Ecto neural progenitor cell (in vitro differentiated cells): ENCODE data around the gene MAD2L1BP.
"Not testable (repeated sequence)": the region's sequence is repeated elsewhere in the genome, so short reads cannot be mapped to it uniquely, and the experiment has no call there.

Experiments used
- DNase-seq: peaks from one replicate; pipeline ENCODE4 v3.0.0-alpha.2; 2018; ENCODE audit warnings: low spot score

MAD2L1BP gene

GRCh38 chr6:43627008-43627825 lies 8.4 kb upstream of the MAD2L1BP start:
- no peak for DNase-seq

DNA sequence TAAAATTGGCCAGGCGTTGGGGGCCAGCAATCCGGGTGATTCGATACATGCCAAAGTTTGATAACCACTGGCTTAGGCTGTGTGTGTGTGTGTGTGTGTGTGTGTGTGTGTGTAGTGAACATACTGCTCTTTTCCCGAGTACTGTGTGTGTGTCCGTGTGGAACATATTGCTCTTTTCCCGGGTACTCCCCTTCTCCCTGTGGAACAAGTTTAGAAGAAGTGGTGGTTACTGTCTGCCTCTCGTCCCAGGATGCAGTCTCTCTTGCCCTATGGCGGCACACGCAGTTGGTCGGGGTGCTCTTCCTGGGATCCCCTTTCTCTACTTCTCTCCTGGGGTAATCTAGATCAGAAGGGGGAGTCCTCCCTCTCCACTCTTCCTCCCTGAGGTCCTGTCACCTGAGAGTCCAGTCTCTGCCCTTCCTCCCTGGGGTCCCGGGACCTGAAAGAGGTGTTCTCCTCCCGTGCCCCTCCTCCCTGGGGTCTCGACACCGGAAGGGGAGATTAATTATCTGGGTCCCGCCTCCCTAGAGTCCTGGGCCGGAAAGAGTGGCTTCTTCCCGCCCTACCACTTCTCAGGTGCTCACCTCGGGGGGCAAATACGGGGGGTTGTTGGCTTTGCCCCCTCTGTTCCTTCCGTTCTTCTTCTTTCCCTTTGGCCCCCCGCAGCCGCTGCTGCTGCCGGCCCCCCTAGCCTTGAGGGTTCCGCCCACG lies 7.1 kb upstream of the MAD2L1BP start:
- peak; percentile 75 for DNase-seq

DNA sequence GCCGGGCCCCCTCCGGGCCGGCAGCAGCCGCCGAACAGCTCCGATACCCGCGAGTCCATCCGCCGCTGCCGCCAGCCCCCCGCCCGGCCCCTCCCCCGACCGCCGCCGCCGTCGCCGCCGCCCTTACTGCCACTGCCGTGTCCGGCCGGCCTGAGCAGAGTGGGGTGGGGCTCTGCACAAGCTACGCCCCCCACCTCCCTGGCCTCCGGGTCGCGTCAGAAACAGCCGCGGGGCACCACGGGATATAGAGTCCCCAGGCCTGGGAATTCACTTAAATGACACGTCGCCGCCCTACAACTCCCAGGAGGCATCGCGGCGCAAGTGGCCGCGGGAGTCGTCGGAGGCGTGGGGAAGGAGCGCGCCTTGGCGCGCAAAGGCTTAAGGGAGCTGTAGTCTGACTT lies 6.5 kb upstream of the MAD2L1BP start, which contains the start of gene GTPBP2:
Gene GTPBP2 (minus strand): TSS at position 161 of the 401 bp plus-strand sequence. CDS start 102 bp downstream, at position 59.
- peak; percentile 99 for DNase-seq

DNA sequence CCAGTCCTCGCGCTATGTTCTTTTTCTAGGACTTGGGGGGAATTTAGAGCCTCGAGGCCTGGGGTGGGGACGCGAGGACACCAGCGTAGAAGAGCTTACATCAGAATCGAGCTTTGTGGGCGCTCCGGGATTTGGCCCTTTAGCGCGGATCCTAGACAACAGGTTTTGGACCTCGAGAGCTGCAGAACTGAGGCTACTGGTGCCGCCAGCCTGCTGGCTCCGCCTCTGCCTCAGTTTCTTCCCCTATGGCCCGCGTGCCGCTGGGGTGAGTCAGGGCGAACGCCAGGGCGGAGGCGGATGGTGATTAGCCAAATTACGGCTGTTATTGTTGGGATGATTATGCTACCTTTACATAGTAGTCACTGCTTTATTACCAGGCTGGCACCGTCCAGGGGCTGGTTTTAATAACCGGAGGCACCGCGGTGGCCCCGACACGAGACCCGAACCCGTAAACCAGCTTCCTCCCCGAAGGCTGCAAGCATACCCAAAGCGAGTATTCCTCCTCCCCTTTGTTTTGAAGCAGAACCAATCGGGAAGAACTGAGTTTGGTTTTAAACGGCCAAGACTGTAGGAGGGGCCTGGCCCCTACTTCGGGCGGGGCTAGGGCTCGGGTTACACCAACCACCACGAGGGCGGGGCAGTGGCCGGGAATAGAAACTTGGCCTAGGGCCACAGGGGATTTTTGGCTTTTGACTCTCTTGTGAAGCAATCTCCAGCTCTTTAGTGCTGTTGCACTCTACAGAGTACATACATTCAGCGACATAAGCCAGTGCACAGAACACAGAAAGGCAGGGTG lies 5.9 kb upstream of the MAD2L1BP start:
- DNase-seq = peak; percentile 92

GRCh38 chr6:43630980-43631619 lies 4.5 kb upstream of the MAD2L1BP start:
- DNase-seq = no peak

- DNase-seq = not testable (repeated sequence)
Observed at GRCh38 chr6:43633002-43633401, 2.6 kb upstream of the MAD2L1BP start.

- DNase-seq = no peak
Observed at GRCh38 chr6:43634702-43635303, 837 bp upstream of the MAD2L1BP start.

DNA sequence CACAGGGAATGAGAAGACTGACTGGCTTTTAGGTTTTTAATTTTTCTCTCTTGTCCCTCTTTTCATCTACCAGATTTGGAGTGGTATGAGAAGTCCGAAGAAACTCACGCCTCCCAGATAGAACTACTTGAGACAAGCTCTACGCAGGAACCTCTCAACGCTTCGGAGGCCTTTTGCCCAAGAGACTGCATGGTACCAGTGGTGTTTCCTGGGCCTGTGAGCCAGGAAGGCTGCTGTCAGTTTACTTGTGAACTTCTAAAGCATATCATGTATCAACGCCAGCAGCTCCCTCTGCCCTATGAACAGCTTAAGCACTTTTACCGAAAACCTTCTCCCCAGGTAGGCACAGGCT lies 644 bp downstream of the MAD2L1BP start:
- DNase-seq = no peak

- no peak for DNase-seq
Observed at GRCh38 chr6:43639984-43640800, 4.6 kb downstream of the MAD2L1BP start.

GRCh38 chr6:43644940-43645612 lies 9.4 kb downstream of the MAD2L1BP start, which contains the start of gene RSPH9:
Gene RSPH9 (plus strand): TSS chr6:43645036. CDS start chr6:43645099, 63 bp downstream.
- peak; percentile 93 for DNase-seq

DNA sequence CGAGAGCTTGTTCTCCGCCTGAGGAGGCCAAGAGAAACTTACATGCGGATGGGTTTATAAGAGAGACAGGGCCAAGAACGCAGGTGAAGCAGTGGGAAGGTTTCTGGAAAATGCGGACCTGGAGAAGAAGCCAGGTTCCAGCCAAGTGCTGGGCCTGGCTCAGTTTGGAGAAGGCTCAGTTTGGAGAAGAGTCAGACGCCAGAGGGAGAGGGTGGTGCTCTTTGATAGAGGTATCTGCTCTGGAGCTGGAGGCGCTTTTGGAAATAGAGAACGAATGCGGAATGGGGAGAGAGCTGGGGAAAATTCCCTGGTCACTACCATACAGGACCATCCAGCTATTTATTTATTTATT lies 9.9 kb downstream of the MAD2L1BP start:
- no peak for DNase-seq

DNA sequence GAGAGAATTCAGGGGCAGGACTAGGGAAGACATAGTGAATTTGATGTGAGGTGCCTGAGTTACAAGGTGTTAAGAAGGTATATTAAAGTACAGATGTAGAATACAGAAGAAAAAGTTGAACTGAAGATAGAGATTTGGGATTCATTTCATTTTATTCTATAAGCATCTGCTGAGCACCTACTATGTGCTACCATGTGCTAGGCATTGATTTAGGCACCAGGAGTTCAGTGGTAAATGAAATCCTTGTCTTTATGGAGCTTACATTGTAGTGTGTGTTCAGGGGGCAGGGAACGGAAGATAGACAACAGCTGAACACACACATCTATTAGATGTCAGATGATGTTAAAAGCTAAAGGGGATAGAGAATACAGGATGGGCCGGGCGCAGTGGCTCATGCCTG lies 12.0 kb downstream of the MAD2L1BP start:
- DNase-seq = no peak

GRCh38 chr6:43648248-43648647 lies 12.6 kb downstream of the MAD2L1BP start:
- no peak for DNase-seq

DNA sequence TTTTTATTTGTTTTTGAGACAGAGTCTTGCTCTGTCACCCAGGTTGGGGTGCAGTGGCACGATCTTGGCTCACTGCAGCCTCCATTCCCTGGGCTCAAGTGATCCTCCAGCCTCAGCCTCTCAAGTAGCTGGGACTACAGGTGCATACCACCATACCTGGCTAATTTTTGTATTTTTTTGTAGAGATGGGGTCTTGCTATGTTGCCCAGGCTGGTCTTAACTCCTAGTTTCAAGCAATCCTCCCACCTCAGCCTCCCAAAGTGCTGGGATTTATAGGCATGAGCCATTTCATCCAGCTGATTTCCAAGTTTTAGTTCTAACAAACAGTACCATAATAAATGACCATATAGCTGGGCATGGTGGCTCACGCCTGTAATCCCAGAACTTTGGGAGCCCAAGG lies 17.2 kb downstream of the MAD2L1BP start:
- DNase-seq = not testable (repeated sequence)

GRCh38 chr6:43657221-43657802 lies 21.7 kb downstream of the MAD2L1BP start:
- no peak for DNase-seq

GRCh38 chr6:43658161-43658560 lies 22.5 kb downstream of the MAD2L1BP start:
- no peak for DNase-seq

- DNase-seq = not testable (repeated sequence)
Observed at GRCh38 chr6:43662948-43663347, 27.3 kb downstream of the MAD2L1BP start.

DNA sequence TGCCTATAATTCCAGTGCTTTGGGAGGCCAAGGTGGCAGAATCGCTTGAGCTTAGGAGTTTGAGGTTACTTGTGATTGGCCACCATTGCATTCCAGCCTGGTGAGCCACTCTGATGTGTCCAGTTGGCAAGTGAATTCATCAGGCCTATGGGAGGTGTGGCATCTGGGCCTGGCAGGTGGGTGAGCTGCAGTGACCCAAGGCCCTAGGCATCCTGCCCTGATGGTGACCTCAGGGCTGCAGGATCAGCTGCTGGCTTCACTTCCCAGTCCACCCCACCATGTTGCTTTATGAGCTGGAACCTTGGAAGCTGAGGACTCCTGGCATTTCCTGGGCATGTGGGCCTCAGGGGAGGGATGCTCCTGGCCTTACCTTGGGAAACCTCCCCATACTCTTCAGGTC lies 29.7 kb downstream of the MAD2L1BP start:
- no peak for DNase-seq

DNA sequence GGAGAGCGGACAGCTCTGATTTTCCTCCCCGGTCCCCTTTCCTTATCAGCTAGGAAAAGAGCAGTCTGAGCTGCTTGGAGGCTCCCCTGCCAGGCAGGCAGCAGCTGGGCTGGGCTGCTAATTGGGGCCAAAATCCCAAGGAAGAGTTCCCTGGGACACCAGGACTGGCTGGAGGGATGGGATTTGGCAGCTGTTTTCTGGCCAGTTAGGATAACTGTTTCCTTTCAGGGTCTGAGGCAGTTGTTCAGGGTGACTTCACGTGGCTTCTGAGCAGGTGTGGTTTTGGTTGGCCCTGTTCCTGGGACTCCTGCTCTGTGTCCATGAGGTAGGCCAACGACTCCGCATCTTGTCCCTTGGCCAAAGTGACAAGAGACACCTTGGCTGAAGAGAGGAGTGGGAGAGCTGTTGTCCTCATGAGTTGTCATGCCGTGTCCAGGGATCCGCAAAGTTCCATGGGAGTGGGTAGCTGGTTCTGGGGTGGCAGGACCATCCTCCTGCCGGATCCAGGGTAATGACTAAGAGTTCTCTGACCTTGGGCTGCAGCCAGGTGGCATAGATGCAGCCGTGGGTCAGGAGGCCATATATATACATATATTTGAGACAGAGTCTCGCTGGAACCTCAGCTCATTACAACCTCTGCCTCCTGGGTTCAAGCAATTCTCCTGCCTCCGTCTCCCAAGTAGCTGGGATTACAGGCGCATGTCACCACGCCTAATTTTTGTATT lies 30.7 kb downstream of the MAD2L1BP start:
- no peak for DNase-seq
